IPS-18c (cell line): ENCODE results near the gene DNAJA3.

ENCODE experiments used
- H3K4me3 ChIP-seq: 2 replicates; pipeline ENCODE4 v1.7.0; 2013; ENCODE audit warnings: low read depth, mild to moderate bottlenecking, low read length, moderate library complexity; ENCODE audit not compliant: insufficient read depth
- H3K9me3 ChIP-seq: one replicate; pipeline ENCODE4 v1.6.1; 2013; ENCODE audit warnings: mild to moderate bottlenecking, low read length, moderate library complexity; ENCODE audit not compliant: control insufficient read depth, insufficient read depth

Gene DNAJA3

DNA sequence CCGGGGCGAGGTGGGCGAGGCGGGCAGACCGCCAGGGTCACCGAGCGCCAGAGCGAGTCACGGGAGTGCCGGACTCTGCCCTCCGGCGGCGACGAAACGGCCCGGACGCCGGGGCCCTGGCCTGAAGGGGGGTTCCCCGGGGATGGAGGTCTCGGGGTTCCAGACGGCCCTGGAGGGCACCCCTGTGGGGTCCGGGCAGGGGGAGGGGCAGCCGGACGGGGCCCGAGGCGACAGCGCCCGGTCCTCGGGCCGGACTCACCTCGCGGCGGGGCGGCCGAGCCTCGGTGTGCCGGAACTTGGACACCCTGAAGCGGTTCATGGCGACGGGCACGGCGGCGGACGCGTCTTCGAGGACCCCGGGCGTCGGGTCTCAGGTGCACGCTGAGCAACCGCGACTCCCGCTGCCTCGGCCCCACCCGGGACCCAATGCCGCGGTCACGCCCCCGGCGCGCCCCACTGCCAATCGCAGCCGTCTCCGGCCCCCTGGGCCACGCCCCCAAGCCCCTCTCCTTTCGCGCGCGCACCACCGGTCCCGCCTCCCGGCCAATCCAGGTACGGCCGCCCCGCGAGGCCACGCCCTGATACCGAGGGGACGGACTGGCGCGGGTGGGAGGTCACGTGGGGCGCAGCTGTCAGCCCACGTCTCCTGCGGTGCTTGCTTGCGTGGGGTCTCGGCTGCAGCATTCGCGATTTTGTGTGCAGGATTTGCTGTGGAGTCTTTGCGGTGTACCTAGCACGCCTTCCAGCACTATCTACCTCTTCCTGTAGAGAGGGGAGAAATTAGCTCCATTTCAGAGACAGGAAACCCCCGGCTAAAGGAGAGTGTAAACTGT, 9.3 kb upstream of the DNAJA3 start, which contains the start of gene CORO7:
CORO7 (minus strand) TSS at position 397 of the 833 bp plus-strand sequence; CDS start at position 319, 78 bp downstream.
- peaks cover 2% of the 10 kb centered on the region for H3K9me3 ChIP-seq
- peak within 1 kb of the TSS; percentile 82 for H3K4me3 ChIP-seq

DNA sequence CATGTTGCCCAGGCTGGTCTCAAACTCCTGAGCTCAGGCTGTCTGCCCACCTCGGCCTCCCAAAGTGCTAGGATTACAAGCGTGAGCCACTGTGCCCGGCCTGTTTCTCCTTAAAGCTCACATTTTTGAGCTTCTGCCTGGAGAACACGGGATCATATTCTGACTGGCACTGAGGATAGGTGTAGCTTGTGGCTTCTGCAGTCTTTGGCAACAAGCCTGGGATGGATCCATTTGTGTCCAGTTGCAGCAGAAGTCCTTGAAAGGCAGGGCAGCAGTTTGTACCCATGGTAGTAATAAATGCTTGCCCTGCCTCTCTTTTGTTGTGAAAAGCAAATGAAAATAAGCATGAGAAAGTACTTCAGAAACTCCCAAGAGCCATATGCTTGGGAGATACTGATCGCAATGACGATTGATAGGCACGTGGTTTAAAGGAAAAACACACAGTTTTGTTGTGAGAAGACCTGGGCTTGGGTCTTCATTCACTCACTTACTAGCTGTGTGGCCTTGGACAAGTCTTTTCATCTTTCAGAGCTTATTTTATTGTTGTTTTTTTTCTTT, 6.2 kb upstream of the DNAJA3 start:
- no peaks in the 10 kb centered on the region for H3K9me3 ChIP-seq
- no peak overlapping the region for H3K4me3 ChIP-seq

DNA sequence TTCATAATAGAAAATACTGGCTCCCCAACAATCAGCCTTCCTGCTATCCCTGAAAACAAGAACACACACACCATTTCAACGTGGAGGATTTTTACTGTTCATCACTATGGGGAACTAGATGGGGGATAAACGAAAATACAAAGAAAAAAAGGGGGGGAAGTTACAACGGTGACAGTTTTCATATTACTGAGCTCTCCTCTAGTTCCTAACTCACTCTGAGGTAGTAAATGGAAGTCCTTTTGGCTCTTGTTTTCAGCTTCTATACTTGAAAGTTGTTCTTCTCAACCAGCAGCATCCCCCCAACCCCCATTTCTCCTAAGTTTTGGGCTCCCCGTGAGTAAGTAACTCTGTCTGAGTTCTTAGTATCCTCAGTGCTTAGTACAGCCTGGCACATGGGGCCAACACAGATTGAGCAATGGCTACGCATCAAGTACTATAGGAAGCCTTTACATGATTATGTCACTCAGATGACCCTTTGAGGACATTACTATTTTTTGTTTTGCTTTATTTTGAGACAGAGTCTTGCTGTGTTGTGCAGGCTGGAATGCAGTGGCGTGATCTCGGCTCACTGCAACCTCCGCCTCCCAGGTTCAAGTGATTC, 5.1 kb upstream of the DNAJA3 start:
- Histone ChIP-seq H3K9me3 (no peaks in the 10 kb centered on the region), H3K4me3 (no peak overlapping the region)

DNA sequence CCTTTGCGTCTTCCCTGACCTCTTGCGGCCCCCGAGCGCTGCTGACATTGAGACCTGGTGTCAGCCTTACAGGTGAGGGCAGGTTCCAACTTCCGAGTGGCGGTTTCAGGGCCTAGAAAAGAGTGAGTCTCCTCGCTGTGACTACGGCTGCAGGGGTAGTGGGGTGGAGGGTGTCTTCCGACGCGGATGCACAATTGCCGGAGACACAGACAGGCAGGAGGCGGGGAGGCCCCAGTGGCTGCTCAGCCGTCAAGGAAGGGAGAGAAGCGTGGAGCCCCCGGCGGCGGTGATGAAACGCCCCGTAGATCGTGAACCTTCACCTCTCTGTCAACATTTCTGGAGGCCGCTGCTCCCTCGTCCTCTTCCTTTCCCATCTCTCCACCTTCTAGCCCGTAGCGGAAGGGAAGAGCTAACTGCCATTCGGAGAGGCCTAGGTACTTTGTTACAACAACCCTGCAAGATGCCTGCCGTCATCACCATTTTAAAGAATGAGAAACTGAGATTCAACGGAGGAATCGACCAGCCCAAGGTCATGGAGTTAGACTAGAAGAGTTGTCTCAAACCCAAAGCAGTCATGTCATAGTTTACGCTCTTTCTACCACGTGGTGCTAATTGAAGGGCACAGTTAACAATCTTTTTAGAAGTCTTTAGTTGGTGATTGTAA, 485 bp downstream of the DNAJA3 start:
- peak overlapping the region; percentile 61 for H3K4me3 ChIP-seq
- H3K9me3 ChIP-seq, result no peaks in the 10 kb centered on the region

DNA sequence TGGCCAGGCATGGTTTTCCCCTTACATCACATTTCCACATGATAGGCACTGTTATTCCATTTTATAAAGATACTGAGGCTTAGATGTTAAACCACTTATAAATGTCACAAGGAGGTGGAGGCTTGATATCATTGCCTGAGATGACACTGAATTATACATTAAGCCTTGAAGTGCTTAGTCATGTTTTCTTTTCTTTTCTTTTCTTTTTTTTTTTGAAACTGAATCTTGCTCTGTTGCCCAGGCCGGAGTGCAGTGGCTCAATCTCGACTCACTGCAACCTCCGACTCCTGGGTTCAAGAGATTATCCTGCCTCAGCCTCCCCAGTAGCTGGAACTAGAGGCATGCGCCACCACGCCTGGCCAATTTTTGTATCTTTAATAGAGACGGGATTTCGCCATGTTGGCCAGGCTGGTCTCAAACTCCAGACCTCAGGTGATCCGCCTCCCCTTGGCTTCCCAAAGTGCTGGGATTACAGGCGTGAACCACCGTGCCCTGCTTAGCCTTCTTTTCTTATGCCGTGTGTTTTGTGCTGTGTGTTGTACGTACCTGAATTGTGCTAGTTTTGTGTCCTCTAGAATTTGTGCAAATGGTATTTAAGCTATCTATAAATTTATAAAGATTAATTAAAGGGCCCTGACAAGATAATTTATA, 1.2 kb downstream of the DNAJA3 start:
- H3K9me3 ChIP-seq, result no peaks in the 10 kb centered on the region
- peak overlapping the region; percentile 61 for H3K4me3 ChIP-seq

DNA sequence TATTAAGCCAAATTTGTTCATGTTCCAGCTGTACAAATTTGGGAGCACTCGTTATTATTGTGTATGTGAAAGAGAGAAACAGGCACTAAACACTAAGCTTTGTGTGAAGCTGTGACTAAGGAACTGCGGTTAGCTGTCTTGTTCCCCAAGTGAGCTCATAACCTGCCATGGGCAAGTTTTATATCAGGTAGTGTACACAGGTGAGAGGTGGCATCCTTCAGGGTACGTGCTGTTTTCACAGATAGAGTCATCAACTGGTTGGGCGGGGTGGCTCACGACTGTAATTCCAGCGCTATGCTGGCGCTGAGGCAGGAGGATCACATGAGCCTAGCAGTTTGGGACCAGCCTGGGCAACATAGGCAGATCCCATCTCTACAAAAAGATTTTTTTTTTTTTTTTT, 2.8 kb downstream of the DNAJA3 start:
- Histone ChIP-seq H3K9me3 (no peaks in the 10 kb centered on the region), H3K4me3 (no peak overlapping the region)

DNA sequence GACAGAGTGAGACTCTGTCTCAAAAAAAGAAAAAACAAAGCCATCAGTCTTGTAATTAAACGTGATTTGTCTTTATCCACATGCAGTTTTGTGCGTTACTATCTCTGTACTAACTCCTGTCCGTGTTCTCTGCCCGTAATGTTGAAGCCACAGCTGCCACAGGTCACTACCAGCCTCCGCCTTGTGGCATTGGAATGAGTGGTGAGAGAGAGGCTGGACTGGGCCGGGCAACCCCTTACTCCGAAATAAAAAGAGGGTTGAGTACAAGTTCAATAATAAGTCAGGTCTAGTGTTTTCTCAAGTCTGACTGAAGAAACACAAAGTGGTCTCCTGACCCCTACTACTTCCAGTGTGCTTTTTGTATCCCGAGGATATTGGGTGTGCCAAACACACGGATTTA, 5.4 kb downstream of the DNAJA3 start:
- Histone ChIP-seq H3K9me3 (no peaks in the 10 kb centered on the region), H3K4me3 (no peak overlapping the region)

DNA sequence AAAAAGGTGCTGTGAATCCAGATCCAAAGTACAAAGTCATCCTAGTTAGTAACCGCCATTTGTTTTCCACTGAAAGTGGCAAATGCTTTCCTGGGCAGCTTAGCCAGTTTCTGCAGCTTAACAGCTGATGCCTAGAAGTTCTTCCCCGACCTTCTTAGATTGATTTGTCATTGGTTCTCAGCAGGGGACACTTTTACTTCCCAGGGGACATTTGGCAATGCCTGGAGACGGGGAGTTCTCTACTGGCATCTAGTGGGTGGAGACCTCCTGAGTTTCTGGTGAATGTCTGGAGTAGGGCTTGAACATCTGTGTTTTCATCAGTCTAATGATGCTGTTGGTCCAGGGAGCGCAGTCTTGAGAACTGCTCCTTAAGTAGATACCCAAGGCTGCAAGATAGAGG, 7.6 kb downstream of the DNAJA3 start:
- Histone ChIP-seq H3K9me3 (no peaks in the 10 kb centered on the region), H3K4me3 (no peak overlapping the region)

DNA sequence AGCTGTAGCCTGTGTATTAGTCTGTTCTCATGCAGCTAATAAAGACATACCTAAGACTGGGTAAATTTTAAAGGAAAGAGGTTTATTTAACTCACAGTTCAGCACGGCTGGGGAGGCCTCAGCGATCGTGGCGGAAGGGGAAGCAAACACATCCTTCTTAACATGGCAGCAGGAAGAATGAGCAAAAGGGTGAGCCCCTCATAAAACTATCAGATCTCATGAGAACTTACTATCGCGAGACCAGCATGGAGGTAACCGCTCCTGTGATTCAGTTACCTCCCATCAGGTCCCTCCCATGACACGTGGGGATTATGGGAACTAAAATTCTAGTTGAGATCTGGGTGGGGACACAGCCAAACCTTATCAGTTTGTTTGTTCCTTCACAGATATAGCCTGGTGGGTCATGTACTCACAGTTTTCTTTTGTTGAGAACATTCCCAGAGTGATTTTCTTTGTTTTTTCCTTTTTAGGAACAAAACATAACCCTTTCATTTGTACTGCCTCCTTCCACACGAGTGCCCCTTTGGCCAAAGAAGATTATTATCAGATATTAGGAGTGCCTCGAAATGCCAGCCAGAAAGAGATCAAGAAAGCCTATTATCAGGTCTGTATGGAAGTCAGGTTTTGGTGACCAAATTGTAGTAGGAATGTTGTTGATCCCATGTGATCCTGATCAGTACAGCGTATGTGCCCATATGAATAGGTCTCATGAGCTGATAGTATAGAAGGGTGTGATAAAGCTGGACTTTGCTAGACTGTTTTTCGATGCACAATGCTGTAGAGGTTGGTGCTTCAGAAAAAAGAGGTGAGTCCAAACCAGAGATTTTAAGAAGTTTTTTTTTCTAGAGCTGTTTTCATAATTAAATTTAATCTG, 8.5 kb downstream of the DNAJA3 start:
- no peak overlapping the region for H3K4me3 ChIP-seq
- no peaks in the 10 kb centered on the region for H3K9me3 ChIP-seq

DNA sequence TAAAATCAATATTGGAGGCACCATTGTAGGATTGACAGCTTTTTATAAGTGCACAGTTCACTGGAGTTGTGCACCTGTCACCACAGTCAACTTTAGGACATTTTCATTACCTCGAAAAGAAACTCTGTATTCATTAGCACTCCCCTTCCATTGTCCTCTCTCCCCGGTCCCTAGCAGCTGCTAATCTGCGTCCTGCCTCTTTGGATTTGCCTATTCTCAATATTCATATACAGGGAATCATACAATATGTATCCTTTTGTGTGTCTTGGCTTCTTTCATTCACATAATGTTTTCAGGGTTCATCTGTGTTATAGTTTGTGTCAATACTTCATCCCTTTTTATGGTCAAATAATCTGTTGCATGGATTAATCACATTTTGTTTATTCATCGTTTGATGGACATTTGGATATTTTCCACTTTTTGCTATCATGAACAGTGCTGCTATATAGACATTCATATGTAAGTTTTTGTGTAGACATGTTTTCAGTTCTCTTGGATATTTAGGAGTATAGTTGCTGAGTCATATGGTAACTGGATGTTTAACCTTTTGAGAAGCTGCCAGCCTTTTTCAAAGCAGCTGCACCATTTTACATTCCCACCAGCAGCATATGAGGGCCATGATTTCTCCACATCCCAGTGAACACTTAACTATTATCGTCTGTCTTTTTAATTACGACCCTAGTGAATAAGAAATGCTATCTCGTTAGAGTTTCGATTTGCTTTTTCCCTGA, 9.8 kb downstream of the DNAJA3 start:
- no peak overlapping the region for H3K4me3 ChIP-seq
- H3K9me3 ChIP-seq, result no peaks in the 10 kb centered on the region

DNA sequence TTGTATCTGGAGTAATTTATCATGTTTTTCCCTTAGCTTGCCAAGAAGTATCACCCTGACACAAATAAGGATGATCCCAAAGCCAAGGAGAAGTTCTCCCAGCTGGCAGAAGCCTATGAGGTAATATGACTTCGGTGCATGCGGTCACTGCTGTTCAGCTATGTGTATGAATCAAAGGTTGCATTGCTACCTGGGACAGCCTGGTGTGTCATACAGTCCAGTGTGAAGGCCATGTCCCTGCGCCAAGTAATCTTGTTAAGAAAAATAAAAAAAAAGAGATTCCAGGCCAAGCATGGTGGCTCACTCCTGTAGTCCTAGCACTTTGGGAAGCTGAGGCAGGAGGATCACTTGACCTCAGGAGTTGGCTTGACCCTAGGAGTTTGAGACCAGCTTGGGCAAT, 11.7 kb downstream of the DNAJA3 start:
- no peaks in the 10 kb centered on the region for H3K9me3 ChIP-seq
- no peak overlapping the region for H3K4me3 ChIP-seq

DNA sequence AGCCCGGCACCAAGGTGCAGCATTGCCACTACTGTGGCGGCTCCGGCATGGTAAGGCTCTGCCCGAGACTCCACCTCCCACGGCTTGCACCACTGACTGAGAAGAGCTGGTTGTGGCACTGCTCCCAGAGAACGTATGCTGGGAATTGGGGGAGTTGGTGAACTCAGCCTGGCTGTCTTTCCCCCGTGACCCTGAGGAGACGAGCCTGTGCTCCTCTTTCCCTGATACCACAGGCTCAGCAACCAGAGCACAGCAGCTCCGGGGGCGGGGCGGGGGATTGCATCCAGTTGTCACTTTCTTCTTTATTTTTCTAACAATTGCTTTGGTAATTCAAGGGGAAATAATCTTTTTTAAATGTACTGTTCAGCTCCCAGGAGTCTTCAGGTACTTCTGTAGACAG, 16.7 kb downstream of the DNAJA3 start:
- Histone ChIP-seq H3K4me3 (no peak overlapping the region), H3K9me3 (no peaks in the 10 kb centered on the region)

DNA sequence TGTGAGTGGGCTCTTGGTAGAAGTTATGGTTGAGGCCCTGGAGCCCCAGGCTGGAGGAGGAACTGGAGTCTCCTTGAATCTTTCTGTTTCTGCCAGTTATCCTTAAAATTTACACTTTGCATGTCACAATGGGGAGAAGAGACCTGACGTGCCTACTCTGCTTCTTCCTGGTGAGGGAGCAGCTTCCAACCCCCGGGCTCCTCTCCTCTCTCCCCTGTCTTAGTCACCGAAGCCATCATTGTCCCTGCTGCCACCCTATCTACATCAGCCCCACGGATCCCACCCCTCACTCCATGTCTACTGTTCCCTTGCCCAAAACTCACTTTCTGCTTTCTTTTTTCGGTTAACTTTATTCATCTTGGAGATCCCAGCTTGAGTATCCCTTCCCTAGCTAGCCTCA, 17.6 kb downstream of the DNAJA3 start:
- Histone ChIP-seq H3K4me3 (no peak overlapping the region), H3K9me3 (no peaks in the 10 kb centered on the region)

DNA sequence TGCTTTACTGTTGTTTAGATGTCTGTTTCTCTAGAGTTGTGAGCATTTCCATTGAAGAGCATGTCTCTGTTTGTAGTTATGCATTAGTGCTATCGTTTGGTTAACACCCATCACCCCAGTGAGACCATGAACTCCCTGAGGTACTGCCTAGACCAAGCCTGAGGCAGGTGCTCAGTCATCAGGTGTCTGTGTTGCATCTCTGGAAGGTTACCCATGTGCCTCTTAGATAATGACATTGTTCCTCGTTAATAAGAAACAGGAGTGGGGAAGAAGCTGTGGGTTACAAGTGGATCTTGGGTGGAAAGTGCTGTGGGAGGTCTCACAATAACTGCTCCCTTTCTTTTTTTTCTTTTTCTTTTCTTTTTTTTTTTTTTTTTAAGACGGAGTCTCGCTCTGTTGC, 18.3 kb downstream of the DNAJA3 start:
- Histone ChIP-seq H3K4me3 (no peak overlapping the region), H3K9me3 (no peaks in the 10 kb centered on the region)

DNA sequence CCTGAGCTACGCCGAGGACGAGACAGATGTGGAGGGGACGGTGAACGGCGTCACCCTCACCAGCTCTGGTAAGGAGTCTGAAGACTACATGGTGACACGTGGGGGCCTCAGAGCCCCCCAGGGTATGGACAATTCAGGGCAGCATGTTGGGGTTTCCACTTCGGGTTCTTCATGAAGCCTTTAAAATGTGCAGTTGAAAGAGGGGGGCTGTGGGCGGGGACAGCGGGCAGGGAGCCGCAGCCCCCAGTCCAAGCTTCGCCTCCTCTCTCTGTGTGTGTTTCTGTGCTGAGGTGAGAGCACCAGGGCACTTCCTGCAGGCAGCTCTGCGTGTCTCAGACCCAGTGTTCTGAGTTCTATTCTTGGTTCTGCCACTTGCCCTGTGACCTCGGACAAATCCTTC, 24.8 kb downstream of the DNAJA3 start:
- no peak overlapping the region for H3K4me3 ChIP-seq
- H3K9me3 ChIP-seq, result no peaks in the 10 kb centered on the region

DNA sequence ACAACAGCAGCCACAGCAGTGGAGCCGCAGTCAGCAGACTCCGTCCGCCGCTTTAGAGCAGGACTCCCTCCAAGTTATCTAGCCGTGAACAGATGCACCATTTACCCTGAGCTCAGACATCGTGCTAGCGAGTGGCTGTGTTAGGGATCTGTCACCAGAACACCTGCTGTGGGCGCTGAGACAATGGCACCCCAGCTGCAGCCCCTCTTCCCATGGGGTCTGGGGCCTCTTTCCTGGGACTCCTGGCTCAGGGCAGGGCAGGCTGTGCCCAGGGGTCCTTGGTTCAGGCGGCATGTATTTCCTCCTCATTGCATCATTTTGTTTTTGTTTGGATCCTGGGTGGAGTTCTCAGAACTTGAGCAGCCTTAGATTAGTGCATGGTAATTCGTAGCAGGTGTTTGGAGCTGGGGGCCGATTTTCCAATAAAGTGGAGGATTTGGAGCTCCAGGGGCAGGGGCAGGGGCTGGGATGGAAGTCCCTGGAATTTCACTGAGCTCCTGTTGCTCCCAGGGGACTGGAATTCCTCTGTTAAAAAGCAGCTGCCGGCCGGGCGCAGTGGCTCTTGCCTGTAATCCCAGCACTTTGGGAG, 25.4 kb downstream of the DNAJA3 start:
- H3K9me3 ChIP-seq, result no peaks in the 10 kb centered on the region

More for the DNA sequence above, 25.4 kb downstream of the DNAJA3 start:
- no peak overlapping the region for H3K4me3 ChIP-seq
